Measurements from ENCODE around the gene KCNT1. TPM values are rescaled to one million over a fixed set of nuclear protein-coding genes. Genes with fewer than 3 reads are reported as not detected.

KCNT1 gene
- total RNA-seq (2022), result 0.09 and 0.14 TPM in 2 replicates
- percentile 12 among the genes with signal in this experiment for Bru-seq, nascent RNA
- percentile 8 among the genes with signal in this experiment for BruChase-seq, experiment 1, labeled RNA remaining after a 2-hour chase
- percentile 8 among the genes with signal in this experiment for BruChase-seq, experiment 2, labeled RNA remaining after a 6-hour chase
- long read RNA-seq, partial matches to known transcripts, result 0 of 2 reads
- long read RNA-seq, other reads (novel, unspliced or antisense), result 2 of 2 reads

- ChIA-PET CTCF (interaction anchor here (0.6 kb wide), 1 partner anchor 96 kb away, joined by 3 read pairs; no protein-coding TSS in a partner anchor), POLR2A (interaction anchor here (0.6 kb wide), 1 partner anchor 259 kb away, joined by 3 read pairs; the partner anchor contains the start of gene UBAC1)
- peaks cover 17% of the 10 kb centered on the region for H3K4me1 ChIP-seq
- no peaks in the 10 kb centered on the region for H3K9me3 ChIP-seq
- peak within 1 kb of the TSS; percentile 48 for H3K4me3 ChIP-seq (ENCODE audit: low read depth, low read length)
- H3K9me3 Mint-ChIP-seq (ENCODE audit: unreplicated experiment), result no peaks in the 10 kb centered on the region
- no TSS peak for BruUV-seq (replicated peaks)
- no peaks in the 10 kb centered on the region for H3K27me3 ChIP-seq (replicated peaks; ENCODE audit: control insufficient read depth, insufficient read depth, low read length)
- no peaks in the 10 kb centered on the region for H3K27me3 Mint-ChIP-seq (ENCODE audit: insufficient read depth, unreplicated experiment)
- H3K36me3 Mint-ChIP-seq (ENCODE audit: insufficient read depth, unreplicated experiment), result no peaks in the 10 kb centered on the region
- intact Hi-C loops (cut with micrococcal nuclease; ENCODE audit: unreplicated experiment), result no loop called here
- DNase-seq, result peak in 1 of 2 experiments; percentile 87
- no peak within 1 kb of the TSS for H3K27ac Mint-ChIP-seq (ENCODE audit: unreplicated experiment)
- TF ChIP-seq CTCF (IDR thresholded peaks at IDR 0.05; ENCODE audit: insufficient read depth in 1 of 2, low read depth in 1 of 2, low read length in 1 of 2, severe bottlenecking in 1 of 2, unreplicated experiment in 1 of 2), result peak; percentile 54 to 94
- peaks cover 3% of the 10 kb centered on the region for H3K36me3 ChIP-seq (ENCODE audit: control insufficient read depth, insufficient read depth, low read length)
- H3K4me1 Mint-ChIP-seq (ENCODE audit: low read depth, unreplicated experiment), result no peaks in the 10 kb centered on the region
- peak within 1 kb of the TSS; percentile 27 for H3K4me3 Mint-ChIP-seq (ENCODE audit: unreplicated experiment)
Measured at GRCh38 chr9:135701959-135702721, at the start of gene KCNT1. TSS of gene KCNT1 (plus strand) at chr9:135702185. CDS start at chr9:135702259, 74 bp downstream.

DNA sequence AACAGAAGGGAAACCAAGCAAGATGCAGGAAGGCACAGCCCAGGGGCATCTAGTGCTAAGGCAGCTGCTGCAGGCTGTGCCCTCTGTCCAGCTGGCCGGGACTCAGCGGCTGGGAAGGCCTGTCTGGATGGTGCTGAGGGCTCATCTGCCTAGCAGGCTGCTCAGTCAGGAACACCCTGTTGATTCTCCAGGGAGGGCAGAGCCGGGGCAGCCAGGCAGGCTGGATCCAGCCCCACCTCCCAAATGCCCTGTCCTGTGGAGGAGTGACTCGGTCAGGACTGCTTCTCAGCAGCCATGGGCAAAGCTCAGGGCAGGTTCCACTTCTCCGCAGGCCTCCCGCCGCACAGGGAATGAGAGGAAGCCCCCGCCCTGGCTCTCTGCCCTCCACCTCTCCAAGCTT, 46.7 kb upstream of the KCNT1 start:
- peaks cover 30% of the 10 kb centered on the region for H3K9me3 Mint-ChIP-seq (ENCODE audit: unreplicated experiment)
- POLR2A ChIA-PET, result no interaction called here
- H3K36me3 Mint-ChIP-seq (ENCODE audit: insufficient read depth, unreplicated experiment), result peaks cover 11% of the 10 kb centered on the region

More for the DNA sequence above, 46.7 kb upstream of the KCNT1 start:
- no TSS peak for BruUV-seq (replicated peaks)
- no peak for DNase-seq
- no peaks in the 10 kb centered on the region for H3K27me3 ChIP-seq (replicated peaks; ENCODE audit: control insufficient read depth, insufficient read depth, low read length)
- no peak overlapping the region for H3K4me3 ChIP-seq (ENCODE audit: low read depth, low read length)
- H3K36me3 ChIP-seq (ENCODE audit: control insufficient read depth, insufficient read depth, low read length), result no peaks in the 10 kb centered on the region; the same call in 1 of the 2 replicates
- Mint-ChIP-seq H3K27me3 (ENCODE audit: insufficient read depth, unreplicated experiment) (no peaks in the 10 kb centered on the region), H3K4me3 (ENCODE audit: unreplicated experiment) (no peak overlapping the region), H3K4me1 (ENCODE audit: low read depth, unreplicated experiment) (no peaks in the 10 kb centered on the region), H3K27ac (ENCODE audit: unreplicated experiment) (no peak overlapping the region)
- peaks cover 10% of the 10 kb centered on the region for H3K4me1 ChIP-seq
- peaks cover 20% of the 10 kb centered on the region for H3K9me3 ChIP-seq
- no peak for TF ChIP-seq CTCF (IDR thresholded peaks at IDR 0.05; ENCODE audit: insufficient read depth in 1 of 2, low read depth in 1 of 2, low read length in 1 of 2, severe bottlenecking in 1 of 2, unreplicated experiment in 1 of 2)
- intact Hi-C loops (cut with micrococcal nuclease; ENCODE audit: unreplicated experiment), result no loop called here
- CTCF ChIA-PET, result no interaction called here
